ENCODE results near the gene ZFPL1.

ZFPL1 gene

DNA sequence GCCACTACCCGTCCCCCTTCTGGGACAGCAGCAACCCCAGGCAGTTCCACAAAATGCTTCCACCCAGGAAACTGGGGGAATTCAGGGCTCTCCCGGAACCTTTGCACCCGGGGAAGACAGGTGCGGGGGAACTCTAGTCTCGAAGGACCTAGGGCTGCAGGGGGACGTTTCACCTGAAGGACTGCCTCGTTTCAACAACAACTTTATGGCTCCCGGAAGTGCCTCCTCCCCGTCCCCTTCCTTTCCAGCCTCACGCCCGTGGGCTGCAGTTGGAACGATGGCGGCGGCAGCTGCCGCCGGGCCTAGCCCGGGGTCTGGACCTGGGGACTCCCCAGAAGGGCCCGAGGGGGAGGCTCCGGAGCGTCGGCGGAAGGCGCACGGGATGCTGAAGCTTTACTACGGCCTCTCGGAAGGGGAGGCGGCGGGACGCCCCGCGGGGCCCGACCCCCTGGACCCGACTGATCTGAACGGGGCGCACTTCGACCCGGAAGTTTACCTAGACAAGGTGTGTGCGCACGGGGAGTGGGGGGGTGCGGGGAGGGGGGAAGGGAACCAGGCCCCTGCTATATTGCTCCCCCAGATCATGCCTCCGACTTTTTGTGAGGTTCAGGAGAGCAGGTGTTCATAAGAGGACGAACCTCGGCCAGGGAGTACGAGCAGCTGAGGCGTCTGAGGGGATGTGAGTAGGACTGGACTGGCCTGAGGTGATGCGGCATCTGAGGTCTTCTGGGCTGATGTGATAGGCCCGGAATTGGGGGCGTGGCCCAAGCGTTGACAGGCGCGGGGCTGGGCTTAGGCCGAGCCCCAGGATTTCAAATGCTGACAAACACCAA lies 12.2 kb downstream of the ZFPL1 start, which contains the start of gene VPS51:
TSS of gene VPS51 (plus strand) at position 241 of the 833 bp plus-strand sequence. CDS start at position 278, 37 bp downstream.
- peak; percentile 78 for DNase-seq (ENCODE audit: low read depth)

DNA sequence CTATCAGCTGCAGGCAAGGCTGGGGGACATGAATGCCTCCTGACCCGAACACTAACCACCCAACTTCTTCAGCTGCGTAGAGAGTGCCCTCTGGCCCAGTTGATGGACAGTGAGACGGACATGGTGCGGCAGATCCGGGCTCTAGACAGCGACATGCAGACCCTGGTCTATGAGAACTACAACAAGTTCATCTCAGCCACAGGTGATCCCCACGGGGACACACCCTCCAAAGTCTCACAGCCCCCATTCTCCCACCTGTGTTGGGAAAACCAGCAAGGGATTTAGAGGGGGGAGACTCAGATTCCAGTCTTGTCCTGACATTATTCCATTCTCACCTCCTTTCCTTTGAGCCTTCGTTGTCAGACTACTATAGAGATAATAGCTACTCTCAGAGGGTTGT lies 12.9 kb downstream of the ZFPL1 start:
- no peak for DNase-seq (ENCODE audit: low read depth)

- DNase-seq (ENCODE audit: low read depth), result no peak
Observed at GRCh38 chr11:65100674-65101350, 16.8 kb downstream of the ZFPL1 start.

DNA sequence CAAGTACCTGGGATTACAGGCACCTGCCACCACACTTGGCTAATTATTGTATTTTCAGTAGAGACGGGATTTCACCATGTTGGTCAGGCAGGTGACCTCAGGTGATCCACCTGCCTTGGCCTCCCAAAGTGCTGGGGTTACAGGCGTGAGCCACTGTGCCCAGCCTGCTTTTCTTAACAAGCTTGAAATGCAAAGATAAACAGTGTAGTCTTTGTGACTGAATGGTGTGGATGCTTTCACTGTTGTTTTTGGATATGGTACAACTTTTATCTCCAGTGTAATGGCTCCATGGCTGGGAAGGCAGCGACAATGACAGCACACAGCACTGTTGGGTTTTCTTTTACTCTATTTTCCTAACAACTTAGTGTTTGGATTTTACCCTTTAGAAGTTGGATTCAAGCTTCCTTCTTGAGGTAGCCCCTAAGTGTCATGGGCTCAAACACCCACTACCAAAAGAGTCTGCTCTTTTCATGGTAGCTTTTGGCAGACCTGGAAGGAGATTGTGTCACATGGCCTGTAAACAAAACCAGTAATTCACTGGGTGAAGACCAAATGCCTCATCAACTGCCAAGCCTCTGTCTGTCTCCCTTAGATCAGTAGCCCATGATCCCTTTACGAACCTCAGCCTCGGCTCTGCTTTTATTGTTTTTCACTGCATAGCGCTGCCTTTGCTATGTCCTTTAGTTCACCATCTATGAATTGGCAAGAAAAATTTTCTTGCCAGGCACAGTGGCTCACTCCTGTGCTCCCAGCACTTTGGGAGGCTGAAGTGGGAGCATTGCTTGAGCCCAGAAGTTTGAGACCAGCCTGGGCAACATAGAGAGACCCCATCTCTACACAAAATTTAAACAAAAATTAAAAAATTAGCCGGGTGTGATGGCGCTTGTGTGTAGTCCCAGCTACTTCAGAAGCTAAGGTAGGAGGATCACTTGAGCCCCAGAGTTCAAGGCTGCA lies 18.4 kb downstream of the ZFPL1 start:
- DNase-seq (ENCODE audit: low read depth), result no peak

DNA sequence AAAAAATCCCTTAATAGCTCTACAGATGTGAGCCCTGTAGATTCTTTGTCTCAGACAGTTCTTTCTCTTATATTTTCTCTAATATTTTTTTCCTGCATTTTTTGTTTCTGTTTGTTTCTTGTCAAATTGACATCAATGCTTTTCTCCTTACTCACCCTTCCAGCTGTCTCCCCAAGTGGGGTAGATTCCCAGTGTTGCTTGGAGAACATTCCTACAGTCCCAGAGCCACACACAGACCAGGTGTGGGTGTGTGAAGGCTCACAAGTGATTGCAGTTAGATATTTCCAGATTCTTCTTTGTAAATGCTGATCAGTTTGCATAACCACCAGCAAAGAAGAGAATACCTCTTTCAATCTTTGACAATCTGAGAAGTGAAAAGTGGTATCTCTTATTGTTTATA lies 19.5 kb downstream of the ZFPL1 start:
- no peak for DNase-seq (ENCODE audit: low read depth)

DNA sequence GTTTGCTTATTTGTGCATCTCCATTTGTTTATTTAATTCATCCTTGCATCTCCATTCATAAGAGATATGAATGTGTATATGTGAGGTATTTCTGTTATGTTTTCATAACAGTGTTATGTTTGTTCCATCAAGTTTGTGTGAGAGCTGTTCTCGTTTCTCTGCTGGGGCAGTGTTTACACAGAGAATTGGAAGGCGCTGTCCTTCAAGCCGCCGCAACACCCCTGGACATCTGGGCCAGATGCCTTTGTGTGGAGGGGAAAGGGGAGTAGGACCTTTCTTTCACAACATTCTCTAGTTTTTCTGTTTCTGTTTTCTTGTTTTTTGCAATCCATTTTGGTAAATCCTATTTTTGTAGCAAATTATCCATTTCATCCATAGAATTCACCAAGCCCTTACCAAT lies 20.6 kb downstream of the ZFPL1 start:
- no peak for DNase-seq (ENCODE audit: low read depth)

DNA sequence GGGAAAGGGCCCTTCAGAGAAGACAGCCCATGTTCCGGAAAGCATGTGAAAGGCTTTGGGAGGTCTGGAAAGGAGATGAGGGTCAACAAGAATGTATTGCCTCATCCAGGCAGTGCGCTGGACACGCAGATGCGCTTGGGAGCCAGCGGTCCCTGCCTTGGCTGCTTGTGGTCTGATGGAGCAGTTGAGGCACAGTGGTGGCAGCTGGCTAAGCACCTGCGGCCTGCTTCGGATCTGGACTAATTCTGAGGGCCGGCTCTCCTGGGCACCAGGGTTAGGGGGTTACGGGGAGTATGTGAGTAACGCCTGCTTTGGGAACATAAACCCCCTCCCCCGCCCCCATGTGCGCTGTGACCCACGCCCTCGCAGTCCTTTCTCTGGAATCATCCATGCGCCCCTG lies 23.1 kb downstream of the ZFPL1 start:
- DNase-seq (ENCODE audit: low read depth), result no peak

DNA sequence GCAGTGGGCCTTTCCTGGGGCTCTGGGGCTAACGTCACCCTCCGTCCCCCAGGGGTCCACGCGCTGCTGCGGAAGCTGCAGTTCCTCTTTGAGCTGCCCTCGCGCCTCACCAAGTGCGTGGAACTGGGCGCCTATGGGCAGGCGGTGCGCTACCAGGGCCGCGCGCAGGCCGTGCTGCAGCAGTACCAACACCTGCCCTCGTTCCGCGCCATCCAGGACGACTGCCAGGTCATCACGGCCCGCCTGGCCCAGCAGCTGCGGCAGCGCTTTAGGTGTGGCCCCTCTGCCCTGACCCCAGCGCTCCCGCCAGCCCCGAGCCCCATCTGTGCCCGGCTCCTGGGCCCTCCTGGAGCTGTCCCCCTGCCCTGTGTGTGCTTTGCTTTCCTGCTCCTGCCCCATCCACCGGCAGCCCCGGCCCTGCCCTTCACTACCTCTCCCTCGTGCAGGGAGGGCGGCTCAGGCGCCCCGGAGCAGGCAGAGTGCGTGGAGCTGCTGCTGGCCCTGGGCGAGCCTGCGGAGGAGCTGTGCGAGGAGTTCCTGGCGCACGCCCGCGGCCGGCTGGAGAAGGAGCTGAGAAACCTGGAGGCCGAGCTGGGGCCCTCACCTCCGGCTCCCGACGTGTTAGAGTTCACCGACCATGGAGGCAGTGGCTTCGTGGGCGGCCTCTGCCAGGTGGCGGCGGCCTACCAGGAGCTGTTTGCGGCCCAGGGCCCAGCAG lies 23.9 kb downstream of the ZFPL1 start:
- no peak for DNase-seq (ENCODE audit: low read depth)

DNA sequence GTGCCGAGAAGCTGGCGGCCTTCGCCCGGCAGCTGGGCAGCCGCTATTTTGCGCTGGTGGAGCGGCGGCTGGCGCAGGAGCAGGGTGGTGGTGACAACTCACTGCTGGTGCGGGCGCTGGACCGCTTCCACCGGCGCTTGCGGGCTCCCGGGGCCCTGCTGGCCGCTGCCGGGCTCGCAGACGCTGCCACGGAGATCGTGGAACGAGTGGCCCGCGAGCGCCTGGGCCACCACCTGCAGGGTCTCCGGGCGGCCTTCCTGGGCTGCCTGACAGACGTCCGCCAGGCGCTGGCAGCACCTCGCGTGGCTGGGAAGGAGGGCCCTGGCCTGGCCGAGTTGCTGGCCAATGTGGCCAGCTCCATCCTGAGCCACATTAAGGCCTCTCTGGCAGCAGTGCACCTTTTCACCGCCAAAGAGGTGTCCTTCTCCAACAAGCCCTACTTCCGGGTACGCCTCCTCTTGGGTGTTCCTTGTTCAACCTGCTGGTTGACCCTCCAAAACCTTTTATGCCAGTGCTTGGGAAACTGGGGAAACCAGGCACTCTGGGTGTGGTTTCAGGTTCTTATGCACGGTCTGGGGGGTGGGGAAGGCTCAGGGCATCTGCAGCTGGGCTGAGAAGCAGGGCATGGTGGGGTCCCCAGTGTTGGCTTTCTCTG lies 24.6 kb downstream of the ZFPL1 start:
- no peak for DNase-seq (ENCODE audit: low read depth)

DNA sequence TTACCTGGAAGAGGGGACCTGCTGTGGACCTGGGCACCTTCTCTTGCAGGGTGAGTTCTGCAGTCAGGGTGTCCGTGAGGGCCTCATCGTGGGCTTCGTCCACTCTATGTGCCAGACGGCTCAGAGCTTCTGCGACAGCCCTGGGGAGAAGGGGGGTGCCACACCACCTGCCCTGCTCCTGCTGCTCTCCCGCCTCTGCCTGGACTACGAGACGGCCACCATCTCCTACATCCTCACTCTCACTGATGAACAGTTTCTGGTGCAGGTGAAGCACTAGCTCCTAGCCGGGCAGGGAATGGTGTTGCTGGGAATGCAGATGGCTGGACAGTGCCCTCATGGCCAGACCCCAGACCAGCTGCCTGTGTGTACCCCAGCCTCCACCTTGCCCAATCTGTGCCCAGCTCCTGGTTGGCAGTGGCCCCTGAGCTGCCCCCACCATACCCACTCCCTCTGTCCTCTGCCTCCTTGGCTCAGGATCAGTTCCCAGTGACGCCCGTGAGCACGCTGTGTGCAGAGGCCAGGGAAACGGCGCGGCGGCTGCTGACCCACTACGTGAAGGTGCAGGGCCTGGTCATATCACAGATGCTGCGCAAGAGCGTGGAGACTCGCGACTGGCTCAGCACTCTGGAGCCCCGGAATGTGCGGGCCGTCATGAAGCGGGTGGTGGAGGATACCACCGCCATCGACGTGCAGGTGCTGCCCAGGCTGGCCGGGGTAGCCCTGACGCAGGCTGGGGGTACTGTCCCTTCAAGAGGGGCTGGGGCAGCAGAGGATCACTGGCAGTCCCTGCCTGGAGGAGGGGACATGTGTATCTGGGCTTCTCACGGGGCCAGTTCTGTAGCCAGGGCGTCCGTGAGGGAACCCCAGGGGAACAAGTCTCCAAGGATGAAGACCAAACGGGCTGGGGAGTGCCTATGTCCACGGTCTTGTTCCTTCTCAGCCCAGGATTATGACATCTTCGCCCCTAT lies 25.5 kb downstream of the ZFPL1 start:
- DNase-seq (ENCODE audit: low read depth), result no peak

GRCh38 chr11:65110354-65110861 lies 26.4 kb downstream of the ZFPL1 start:
- peak; percentile 87 for DNase-seq (ENCODE audit: low read depth)

- DNase-seq (ENCODE audit: low read depth), result no peak
Observed at GRCh38 chr11:65111159-65111743, 27.2 kb downstream of the ZFPL1 start.

- peak; percentile 93 for DNase-seq (ENCODE audit: low read depth)
Observed at GRCh38 chr11:65111744-65112545, 27.9 kb downstream of the ZFPL1 start, which contains the start of gene TM7SF2. TSS of gene TM7SF2 (plus strand) at chr11:65111872. CDS start at chr11:65112016, 144 bp downstream.

- peak; percentile 65 for DNase-seq (ENCODE audit: low read depth)
Observed at GRCh38 chr11:65112546-65113360, 28.7 kb downstream of the ZFPL1 start.

- no peak for DNase-seq (ENCODE audit: low read depth)
Observed at GRCh38 chr11:65113361-65113756, 29.3 kb downstream of the ZFPL1 start.

DNA sequence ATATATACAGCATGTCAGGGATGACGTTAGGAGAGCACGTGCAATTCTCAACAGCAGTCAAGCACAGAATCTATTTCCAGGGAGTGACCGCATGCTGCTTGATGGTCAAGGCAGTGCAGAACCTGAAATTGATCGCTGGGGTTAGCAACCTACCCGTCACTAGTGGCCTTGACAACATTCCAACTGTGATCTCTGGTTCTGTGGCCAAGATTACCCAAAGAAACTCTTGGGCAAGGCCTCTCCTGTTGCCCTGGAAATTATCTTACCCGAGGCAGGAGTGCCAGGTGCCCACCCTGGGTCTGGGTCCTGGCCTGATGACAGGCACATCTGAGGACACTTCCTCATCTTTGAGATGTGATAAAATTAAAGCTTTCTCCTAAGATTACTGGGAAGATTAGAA lies 29.8 kb downstream of the ZFPL1 start:
- DNase-seq (ENCODE audit: low read depth), result no peak

DNA sequence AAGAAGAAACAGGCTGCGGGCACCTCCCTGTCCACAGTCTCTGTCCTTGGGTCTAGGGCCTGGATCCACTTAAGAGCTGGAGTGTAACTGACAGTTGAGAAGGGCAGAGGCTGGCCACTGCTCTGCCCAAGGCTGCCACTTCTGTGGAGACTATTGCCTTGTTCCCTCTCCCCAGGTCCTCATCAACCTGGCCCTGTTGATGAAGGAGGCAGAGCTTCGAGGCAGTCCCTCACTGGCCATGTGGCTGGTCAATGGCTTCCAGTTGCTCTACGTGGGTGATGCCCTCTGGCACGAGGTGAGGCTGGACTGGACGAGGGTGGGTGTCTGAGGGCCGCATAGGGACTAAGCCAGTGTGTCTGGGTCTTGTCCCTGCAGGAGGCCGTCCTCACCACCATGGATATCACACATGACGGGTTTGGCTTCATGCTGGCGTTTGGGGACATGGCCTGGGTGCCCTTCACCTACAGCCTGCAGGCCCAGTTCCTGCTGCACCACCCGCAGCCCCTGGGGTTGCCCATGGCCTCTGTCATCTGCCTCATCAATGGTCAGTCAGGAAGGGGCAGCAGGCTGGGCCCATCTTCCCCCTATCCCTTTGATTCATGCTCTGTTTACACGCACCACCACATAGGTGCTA lies 30.6 kb downstream of the ZFPL1 start:
- no peak for DNase-seq (ENCODE audit: low read depth)
